T-cell (primary cell): Measurements from ENCODE around the gene PGAP3. TPM values are rescaled to one million over a fixed set of nuclear protein-coding genes. Genes with fewer than 3 reads are reported as not detected.

Source experiments
- ATAC-seq, 4 experiments: fragments of 200-7000 bp in 3 of 4; fragments of 150-1000 bp in 1 of 4; cut with Tn5 transposase; replicated peaks in 1 of 4; 1 replicate in 3 of 4; 2 replicates in 1 of 4; pipeline ENCODE4 v1.10.0; 2021; ENCODE audit warnings: moderate library complexity in 3 of 4, mild to moderate bottlenecking in 2 of 4, moderate number of reproducible peaks in 1 of 4
- CTCF ChIA-PET, 2 donors: fragments of 300-600 bp; sonication (Branson Sonifier 250); formaldehyde crosslinking; loops; one replicate each; lab custom pipeline; 2022; ENCODE audit warnings: antibody characterized with exemption in 2 of 2; lab: Charles Lee
- POLR2A ChIA-PET, 2 donors: fragments of 300-600 bp; sonication (Branson Sonifier 250); formaldehyde crosslinking; loops; one replicate each; lab custom pipeline; 2022; ENCODE audit warnings: antibody characterized with exemption in 2 of 2; lab: Charles Lee
- DNase-seq, 35 experiments: peaks; one replicate each; pipeline versions ENCODE4 v3.0.0 to v3.0.0-alpha.2; 2013 to 2023
- H3K27ac ChIP-seq: one replicate; pipeline ENCODE4 v1.5.1; 2013; ENCODE audit warnings: low read length
- H3K27me3 ChIP-seq, 2 experiments: replicated peaks in 1 of 2; 1 replicate in 1 of 2; 2 replicates in 1 of 2; pipeline versions ENCODE4 v1.6.1 to v1.7.0; 2013; ENCODE audit warnings: low read length in 1 of 2, mixed read lengths in 1 of 2; ENCODE audit not compliant: control insufficient read depth in 2 of 2, insufficient read depth in 2 of 2; ENCODE audit errors: extremely low read depth in 1 of 2
- H3K36me3 ChIP-seq, 2 donors: 1 replicate in 1 of 2; 2 replicates in 1 of 2; pipeline versions ENCODE4 v1.6.1 to v1.7.0; 2013; ENCODE audit warnings: low read length in 1 of 2; ENCODE audit not compliant: control insufficient read depth in 2 of 2, insufficient read depth in 1 of 2; ENCODE audit errors: extremely low read depth in 1 of 2
- H3K4me1 ChIP-seq, 2 experiments: 1 replicate in 1 of 2; 2 replicates in 1 of 2; pipeline versions ENCODE4 v1.6.1 to v1.7.0; 2013; ENCODE audit warnings: low read length in 2 of 2, mixed read lengths in 1 of 2; ENCODE audit not compliant: insufficient read depth in 2 of 2, control insufficient read depth in 1 of 2; ENCODE audit errors: extremely low read depth in 1 of 2
- H3K4me3 ChIP-seq, 2 donors: 1 replicate in 1 of 2; 2 replicates in 1 of 2; pipeline versions ENCODE4 v1.5.1 to v1.7.0; 2013; ENCODE audit warnings: mild to moderate bottlenecking in 2 of 2, low read length in 1 of 2, moderate library complexity in 1 of 2; ENCODE audit not compliant: control insufficient read depth in 1 of 2; ENCODE audit errors: extremely low read depth in 1 of 2
- H3K9me3 ChIP-seq: 2 replicates; pipeline ENCODE4 v1.7.0; 2013
- H3K27ac Mint-ChIP-seq, 2 donors: one replicate each; pipeline ENCODE4 v1.8.0; 2020 to 2021; ENCODE audit warnings: mild to moderate bottlenecking in 2 of 2, mixed read lengths in 2 of 2
- H3K27me3 Mint-ChIP-seq, 2 donors: one replicate each; pipeline ENCODE4 v1.8.0; 2021 to 2022; ENCODE audit warnings: mixed read lengths in 2 of 2
- H3K36me3 Mint-ChIP-seq: one replicate; pipeline ENCODE4 v1.8.0; 2021; ENCODE audit warnings: mixed read lengths
- H3K4me1 Mint-ChIP-seq, 3 donors: one replicate each; pipeline ENCODE4 v1.8.0; 2020 to 2022; ENCODE audit warnings: mixed read lengths in 3 of 3, mild to moderate bottlenecking in 1 of 3
- H3K4me3 Mint-ChIP-seq, 3 donors: one replicate each; pipeline ENCODE4 v1.8.0; 2020 to 2022; ENCODE audit warnings: mild to moderate bottlenecking in 3 of 3, mixed read lengths in 3 of 3, moderate library complexity in 3 of 3
- H3K9me3 Mint-ChIP-seq, 3 donors: one replicate each; pipeline ENCODE4 v1.8.0; 2020 to 2022; ENCODE audit warnings: mixed read lengths in 3 of 3
- WGBS: methylation state at CpG from one replicate; pipeline ENCODE4 v1.1.5; 2013; ENCODE audit warnings: missing lambda C conversion rate; ENCODE audit not compliant: insufficient coverage; 5-methylcytosine and 5-hydroxymethylcytosine counted together
- total RNA-seq, 35 experiments: library from RNA in 6 of 35; stranded (reverse) in 6 of 35; fragments of 120-200 nt in 1 of 35; gene quantifications; one replicate each; pipeline versions ENCODE4 v1.2.1 to v1.2.4 and lab custom pipeline; 2013 to 2026

PGAP3 gene
- total RNA-seq, 5 donors from 2014 or later (not counting 1 experiment from before 2014, with no cell fraction given), result 27.9 to 34.3 (median 31.7) TPM

DNA sequence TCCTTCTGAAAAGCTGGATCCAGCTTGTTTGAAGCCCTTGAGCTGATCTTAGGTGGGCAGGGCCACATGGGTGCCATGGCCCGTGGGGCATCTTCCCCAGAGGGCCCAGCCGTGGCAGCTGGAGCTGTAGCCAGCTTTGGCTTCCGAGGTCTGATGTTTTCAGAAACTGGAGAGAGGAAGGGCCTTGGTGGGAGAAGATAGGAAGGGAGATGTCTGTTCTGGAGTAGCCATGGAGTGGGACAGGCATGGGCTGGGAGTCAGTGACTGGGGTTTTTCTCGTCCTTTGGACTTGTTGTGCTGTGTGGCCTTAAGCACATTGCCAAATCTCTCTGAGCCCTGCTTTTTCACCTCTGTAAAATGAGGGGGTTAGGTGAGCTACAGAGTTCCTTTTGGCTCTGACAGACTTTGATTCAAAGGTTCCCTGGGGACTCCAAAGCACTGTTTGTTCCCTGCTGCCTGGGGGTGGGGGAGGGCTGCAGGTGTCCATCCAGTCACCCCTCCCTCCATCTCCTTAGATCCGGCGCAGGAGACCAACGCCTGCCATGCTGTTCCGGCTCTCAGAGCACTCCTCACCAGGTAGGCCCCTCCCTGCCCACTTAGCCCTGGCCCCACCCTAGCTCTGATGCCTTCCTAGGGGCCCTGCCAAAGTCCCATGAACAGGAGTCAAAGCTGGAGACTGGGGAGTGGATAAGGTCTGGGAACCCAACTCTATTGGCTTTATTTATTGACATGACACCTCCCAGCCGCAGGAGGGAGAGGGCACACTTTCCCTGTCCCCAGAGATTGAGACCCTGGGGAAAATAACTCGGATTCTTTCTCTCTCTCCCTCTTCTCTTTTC lies 59.0 kb downstream of the PGAP3 start:
- CTCF ChIA-PET, result interaction anchor here (0.9 to 1.4 kb wide), 3 partner anchors 9 to 81 kb away, joined by 3 to 5 read pairs (median 4); no protein-coding TSS in a partner anchor
- no peaks in the 10 kb centered on the region for H3K9me3 ChIP-seq
- Mint-ChIP-seq H3K36me3 (no peaks in the 10 kb centered on the region), H3K9me3 (no peaks in the 10 kb centered on the region), H3K27me3 (peaks cover 40 to 43% of the 10 kb centered on the region in 2 donors), H3K4me1 (peaks cover 16 to 20% (median 17%) of the 10 kb centered on the region in 3 donors), H3K4me3 (no peak overlapping the region), H3K27ac (no peak overlapping the region)
- H3K4me3 ChIP-seq, result no peak overlapping the region
- 73% methylated on average over 4 of the region's 10 CpGs for WGBS
- no peak for DNase-seq
- no peaks in the 10 kb centered on the region for H3K36me3 ChIP-seq
- H3K27me3 ChIP-seq, result peaks cover 0 to 88% of the 10 kb centered on the region in 2 experiments
- no peak for ATAC-seq
- H3K4me1 ChIP-seq, result peaks cover 15 to 23% of the 10 kb centered on the region in 2 experiments
- H3K27ac ChIP-seq, result no peak overlapping the region
- POLR2A ChIA-PET, result interaction anchor here in 1 of 2 donors (1.6 kb wide), 1 partner anchor 10 kb away, joined by 9 read pairs; no protein-coding TSS in a partner anchor

DNA sequence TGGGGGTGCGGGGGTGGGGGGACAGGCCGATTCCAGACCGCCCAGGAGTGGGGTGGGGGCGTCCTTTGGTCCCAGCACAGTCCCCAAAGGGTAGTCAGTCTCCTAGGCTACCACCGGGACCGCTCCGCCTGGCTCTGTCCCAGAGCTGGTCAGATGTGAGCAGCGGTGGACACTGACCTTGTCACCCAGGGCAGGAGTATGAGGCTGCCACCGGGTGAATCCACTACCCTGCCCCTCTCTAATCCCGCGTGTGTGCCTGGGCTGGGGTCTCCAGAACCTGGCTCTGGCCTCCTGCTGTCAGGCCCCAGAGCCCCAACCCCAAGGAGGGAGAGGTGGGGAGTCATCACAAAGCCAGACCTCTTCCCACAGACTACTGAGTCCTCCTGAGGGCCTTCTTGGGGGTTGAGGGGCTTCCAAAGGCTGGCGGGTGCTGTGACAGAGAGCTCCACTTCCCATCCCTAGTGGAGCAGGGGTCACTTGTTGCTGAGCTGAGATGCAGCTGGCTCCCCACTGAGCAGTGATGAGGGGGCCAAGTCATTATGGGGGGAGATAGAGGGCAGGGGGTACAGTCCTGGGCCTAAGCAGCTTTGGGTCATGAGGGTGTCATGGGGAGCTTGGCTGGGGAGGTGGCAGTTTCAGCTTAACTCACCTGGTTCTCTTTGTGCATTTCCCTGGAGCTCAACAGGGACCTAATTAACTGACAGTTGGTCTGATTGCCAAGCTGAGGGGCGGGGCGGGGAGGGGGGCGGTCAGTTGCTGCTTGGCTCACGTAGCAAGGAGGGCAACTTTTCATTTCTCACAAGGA lies 59.9 kb downstream of the PGAP3 start:
- no peak overlapping the region for H3K4me3 ChIP-seq
- no peaks in the 10 kb centered on the region for H3K9me3 Mint-ChIP-seq
- H3K36me3 Mint-ChIP-seq, result no peaks in the 10 kb centered on the region
- DNase-seq (no peak), ATAC-seq (no peak)
- H3K36me3 ChIP-seq, result no peaks in the 10 kb centered on the region
- peaks cover 40 to 43% of the 10 kb centered on the region in 2 donors for H3K27me3 Mint-ChIP-seq
- H3K27ac Mint-ChIP-seq, result no peak overlapping the region
- WGBS, result 95% methylated on average over 11 of the region's 16 CpGs
- H3K27ac ChIP-seq, result no peak overlapping the region
- peaks cover 22 to 27% (median 23%) of the 10 kb centered on the region in 3 donors for H3K4me1 Mint-ChIP-seq
- H3K4me3 Mint-ChIP-seq, result peak overlapping the region in 2 of 3 donors; percentile 21 to 30
- H3K27me3 ChIP-seq, result peaks cover 0 to 83% of the 10 kb centered on the region in 2 experiments
- no peaks in the 10 kb centered on the region for H3K9me3 ChIP-seq
- ChIA-PET CTCF (interaction anchor here (0.5 to 1.4 kb wide), 6 partner anchors 8 to 124 kb away, joined by 3 to 5 read pairs (median 3); no protein-coding TSS in a partner anchor), POLR2A (interaction anchor here (0.5 to 1.6 kb wide), 3 partner anchors 9 to 29 kb away, joined by 4 to 9 read pairs (median 4); no protein-coding TSS in a partner anchor)
- peaks cover 21 to 33% of the 10 kb centered on the region in 2 experiments for H3K4me1 ChIP-seq

DNA sequence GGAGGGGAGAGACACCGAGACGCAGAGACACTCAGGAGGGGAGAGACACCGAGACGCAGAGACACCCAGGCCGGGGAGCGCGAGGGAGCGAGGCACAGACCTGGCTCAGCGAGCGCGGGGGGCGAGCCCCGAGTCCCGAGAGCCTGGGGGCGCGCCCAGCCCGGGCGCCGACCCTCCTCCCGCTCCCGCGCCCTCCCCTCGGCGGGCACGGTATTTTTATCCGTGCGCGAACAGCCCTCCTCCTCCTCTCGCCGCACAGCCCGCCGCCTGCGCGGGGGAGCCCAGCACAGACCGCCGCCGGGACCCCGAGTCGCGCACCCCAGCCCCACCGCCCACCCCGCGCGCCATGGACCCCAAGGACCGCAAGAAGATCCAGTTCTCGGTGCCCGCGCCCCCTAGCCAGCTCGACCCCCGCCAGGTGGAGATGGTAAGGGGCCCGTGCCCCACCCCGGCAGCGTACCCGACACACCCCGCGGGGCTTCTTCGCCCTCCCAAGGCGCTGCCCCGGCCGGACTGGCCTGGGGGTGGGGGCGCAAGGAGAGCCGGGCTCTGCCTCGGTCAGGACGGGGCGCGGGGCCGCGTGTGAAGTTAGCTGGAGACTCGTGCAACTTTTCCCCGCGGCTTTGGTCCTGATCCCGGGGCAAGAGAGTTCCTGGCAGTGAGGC lies 60.7 kb downstream of the PGAP3 start:
- Mint-ChIP-seq H3K27ac (no peak overlapping the region), H3K4me1 (peaks cover 28 to 34% (median 30%) of the 10 kb centered on the region in 3 donors), H3K27me3 (peaks cover 40 to 43% of the 10 kb centered on the region in 2 donors), H3K36me3 (no peaks in the 10 kb centered on the region), H3K9me3 (no peaks in the 10 kb centered on the region), H3K4me3 (peak overlapping the region; percentile 46 to 66 (median 49))
- H3K4me1 ChIP-seq, result peaks cover 19 to 39% of the 10 kb centered on the region in 2 experiments
- H3K9me3 ChIP-seq, result no peaks in the 10 kb centered on the region
- 13% methylated on average over 62 of the region's 72 CpGs for WGBS
- ChIA-PET CTCF (interaction anchor here in 1 of 2 donors (0.7 kb wide), 1 partner anchor 76 kb away, joined by 3 read pairs; no protein-coding TSS in a partner anchor), POLR2A (interaction anchor here (0.5 to 1.6 kb wide), 3 partner anchors 8 to 235 kb away, joined by 3 to 9 read pairs (median 4); no protein-coding TSS in a partner anchor)
- ATAC-seq (no peak), DNase-seq (no peak)
- no peaks in the 10 kb centered on the region for H3K36me3 ChIP-seq
- peak overlapping the region in 1 of 2 donors; percentile 59 for H3K4me3 ChIP-seq
- peaks cover 0 to 77% of the 10 kb centered on the region in 2 experiments for H3K27me3 ChIP-seq
- H3K27ac ChIP-seq, result no peak overlapping the region

DNA sequence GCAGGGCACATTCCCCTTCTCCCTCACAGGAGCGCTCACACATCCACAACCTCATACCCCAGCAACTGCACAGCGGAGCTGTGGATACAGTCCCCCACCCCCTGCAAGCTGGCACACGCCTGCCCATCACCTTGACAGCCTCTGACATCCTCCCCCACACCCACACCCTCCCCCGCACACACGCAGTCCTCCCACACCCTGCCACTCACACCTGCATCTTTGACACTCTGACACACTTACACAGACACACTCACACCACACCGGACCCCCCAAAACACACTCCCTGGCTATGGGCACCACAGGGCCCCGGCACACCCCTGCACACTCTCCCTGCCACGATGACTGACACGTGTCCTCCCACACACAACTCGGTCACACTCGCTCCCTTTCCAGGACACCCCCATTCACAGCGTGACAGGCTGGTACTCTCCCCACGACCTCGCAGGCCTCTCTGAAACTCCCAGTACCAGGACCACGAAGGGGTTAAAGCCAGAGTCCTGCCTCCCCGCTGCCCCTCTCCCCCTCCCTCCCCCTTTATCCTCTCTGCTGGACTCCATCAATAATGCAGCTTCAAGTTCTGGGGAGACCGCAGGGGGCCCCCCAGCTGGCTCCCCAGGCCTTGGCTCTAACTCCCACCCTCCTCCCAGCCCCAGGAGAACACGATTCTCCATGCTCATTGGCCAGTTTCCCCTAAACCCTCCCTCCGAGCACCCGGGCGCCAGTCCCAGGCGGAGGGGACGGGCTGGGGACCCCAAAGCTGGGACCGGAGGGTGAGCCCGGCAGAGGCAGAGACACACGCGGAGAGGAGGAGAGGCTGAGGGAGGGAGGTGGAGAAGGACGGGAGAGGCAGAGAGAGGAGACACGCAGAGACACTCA lies 61.4 kb downstream of the PGAP3 start, which contains the start of gene PPP1R1B:
PPP1R1B (plus strand) TSS at position 782 of the 876 bp plus-strand sequence. CDS start 441 bp downstream, outside the sequence.
- DNase-seq, result no peak
- CTCF ChIA-PET, result no interaction called here

DNA sequence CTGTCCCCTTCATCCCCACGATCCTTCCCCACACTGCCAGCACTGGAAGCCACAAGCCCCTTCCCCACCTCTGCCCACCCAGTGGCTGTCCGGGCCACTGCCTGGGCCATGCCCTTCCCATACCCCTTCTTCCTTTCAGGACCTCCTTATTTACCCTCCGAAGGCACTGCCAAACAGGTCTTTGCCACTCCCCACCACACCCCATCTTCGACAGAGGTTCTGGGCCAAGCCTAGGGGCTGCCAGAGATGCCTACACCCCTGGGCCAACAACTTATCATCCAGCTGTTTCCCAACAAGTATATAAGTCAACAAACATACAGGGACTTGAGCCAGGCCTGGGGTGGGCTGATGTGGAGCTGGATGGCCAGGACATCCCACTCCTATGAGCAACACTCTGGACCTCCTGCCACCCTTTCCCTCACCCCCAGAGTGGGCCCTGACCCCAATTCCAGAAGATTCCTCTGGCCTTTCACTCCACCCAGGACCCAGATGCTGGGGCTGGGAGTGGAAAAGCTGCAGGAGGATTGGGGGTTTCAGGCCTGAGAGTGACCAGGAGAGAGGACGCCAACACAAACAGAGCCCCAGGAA lies 62.6 kb downstream of the PGAP3 start:
- H3K27ac ChIP-seq, result no peak overlapping the region
- H3K4me3 Mint-ChIP-seq, result peak overlapping the region in 1 of 3 donors; percentile 66
- H3K27me3 ChIP-seq, result peaks cover 0 to 69% of the 10 kb centered on the region in 2 experiments
- ChIA-PET CTCF (no interaction called here), POLR2A (no interaction called here)
- no peaks in the 10 kb centered on the region for H3K9me3 Mint-ChIP-seq
- H3K4me3 ChIP-seq, result no peak overlapping the region
- no peaks in the 10 kb centered on the region for H3K9me3 ChIP-seq
- peaks cover 14 to 41% of the 10 kb centered on the region in 2 experiments for H3K4me1 ChIP-seq
- DNase-seq, result no peak
- 80% methylated on average over 2 of the region's 5 CpGs for WGBS
- peaks cover 31 to 35% of the 10 kb centered on the region in 2 donors for H3K27me3 Mint-ChIP-seq
- H3K4me1 Mint-ChIP-seq, result peaks cover 20 to 36% (median 30%) of the 10 kb centered on the region in 3 donors
- H3K36me3 ChIP-seq, result no peaks in the 10 kb centered on the region
- H3K36me3 Mint-ChIP-seq, result no peaks in the 10 kb centered on the region
- ATAC-seq, result no peak
- no peak overlapping the region for H3K27ac Mint-ChIP-seq

More for the DNA sequence above, 61.4 kb downstream of the PGAP3 start, which contains the start of gene PPP1R1B:
- Mint-ChIP-seq H3K27ac (no peak within 1 kb of the TSS), H3K4me3 (peak within 1 kb of the TSS; percentile 46 to 66 (median 49)), H3K36me3 (no peaks in the 10 kb centered on the region), H3K27me3 (peaks cover 35 to 39% of the 10 kb centered on the region in 2 donors), H3K4me1 (peaks cover 27 to 40% (median 33%) of the 10 kb centered on the region in 3 donors), H3K9me3 (no peaks in the 10 kb centered on the region)
- Histone ChIP-seq H3K4me3 (peak within 1 kb of the TSS in 1 of 2 donors; percentile 59), H3K27ac (no peak within 1 kb of the TSS), H3K9me3 (no peaks in the 10 kb centered on the region), H3K4me1 (peaks cover 14 to 43% of the 10 kb centered on the region in 2 experiments), H3K36me3 (no peaks in the 10 kb centered on the region), H3K27me3 (peaks cover 0 to 75% of the 10 kb centered on the region in 2 experiments)
- 20% methylated on average over 22 of the region's 29 CpGs for WGBS
- POLR2A ChIA-PET, result interaction anchor here in 1 of 2 donors (0.7 kb wide), 1 partner anchor 235 kb away, joined by 3 read pairs; no protein-coding TSS in a partner anchor
- ATAC-seq, result no peak
